ENCODE data around the gene SIRPA.

SIRPA gene

DNA sequence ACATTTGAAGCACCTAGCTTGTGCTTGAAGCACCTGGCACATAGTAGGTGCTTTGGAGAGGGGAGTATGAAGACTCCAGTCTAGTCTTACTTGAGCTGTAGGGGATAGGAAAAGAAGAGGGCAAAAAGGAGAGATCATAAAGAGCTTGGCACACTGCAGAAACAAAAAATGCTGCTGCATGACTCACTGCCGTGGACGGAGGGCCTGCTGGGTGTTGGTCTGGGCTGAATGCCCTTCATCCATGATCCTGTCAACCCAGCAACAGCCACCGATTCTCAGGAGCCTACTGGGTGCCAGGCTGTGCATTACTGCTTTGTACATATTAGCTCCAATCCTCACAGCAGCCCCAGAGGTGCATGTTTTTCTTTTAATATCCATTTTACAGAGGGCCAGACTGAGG is 92.6 kb downstream of the SIRPA start:
- H3K27me3 ChIP-seq (ENCODE audit: control insufficient read depth, insufficient read depth, low read length), result peaks cover 3% of the 10 kb centered on the region
- H3K9me3 ChIP-seq (ENCODE audit: control insufficient read depth, low read length), result no peaks in the 10 kb centered on the region
- H3K4me2 ChIP-seq (ENCODE audit: low read length), result no peak overlapping the region
- no peaks in the 10 kb centered on the region for H3K79me2 ChIP-seq
- no peaks in the 10 kb centered on the region for H3K36me3 ChIP-seq (ENCODE audit: control insufficient read depth, insufficient read depth, low read length)
- TF ChIP-seq, protein P1, sequence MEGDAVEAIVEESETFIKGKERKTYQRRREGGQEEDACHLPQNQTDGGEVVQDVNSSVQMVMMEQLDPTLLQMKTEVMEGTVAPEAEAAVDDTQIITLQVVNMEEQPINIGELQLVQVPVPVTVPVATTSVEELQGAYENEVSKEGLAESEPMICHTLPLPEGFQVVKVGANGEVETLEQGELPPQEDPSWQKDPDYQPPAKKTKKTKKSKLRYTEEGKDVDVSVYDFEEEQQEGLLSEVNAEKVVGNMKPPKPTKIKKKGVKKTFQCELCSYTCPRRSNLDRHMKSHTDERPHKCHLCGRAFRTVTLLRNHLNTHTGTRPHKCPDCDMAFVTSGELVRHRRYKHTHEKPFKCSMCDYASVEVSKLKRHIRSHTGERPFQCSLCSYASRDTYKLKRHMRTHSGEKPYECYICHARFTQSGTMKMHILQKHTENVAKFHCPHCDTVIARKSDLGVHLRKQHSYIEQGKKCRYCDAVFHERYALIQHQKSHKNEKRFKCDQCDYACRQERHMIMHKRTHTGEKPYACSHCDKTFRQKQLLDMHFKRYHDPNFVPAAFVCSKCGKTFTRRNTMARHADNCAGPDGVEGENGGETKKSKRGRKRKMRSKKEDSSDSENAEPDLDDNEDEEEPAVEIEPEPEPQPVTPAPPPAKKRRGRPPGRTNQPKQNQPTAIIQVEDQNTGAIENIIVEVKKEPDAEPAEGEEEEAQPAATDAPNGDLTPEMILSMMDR (IDR thresholded peaks at IDR 0.05), result no peak
- peaks cover 5% of the 10 kb centered on the region for H3K4me1 ChIP-seq
- no peak overlapping the region for H2AFZ ChIP-seq
- no peak overlapping the region for H3K27ac ChIP-seq
- no peak overlapping the region for H3K9ac ChIP-seq
- H3K4me3 ChIP-seq (ENCODE audit: low read depth, low read length), result no peak overlapping the region

Measured in parathyroid adenoma (tissue), 2 donors.